CD14-positive monocyte (primary cell): Measurements from ENCODE around the gene KIF26A. TPM values are rescaled to one million over a fixed set of nuclear protein-coding genes. Genes with fewer than 3 reads are reported as not detected.

Experiments used
- DNase-seq, 3 donors: peaks; one replicate each; pipeline ENCODE4 v3.0.0-alpha.2; 2011 to 2022
- H2AFZ ChIP-seq: 2 replicates; pipeline ENCODE4 v1.6.0; 2012; ENCODE audit warnings: mild to moderate bottlenecking, low read depth, low read length, inconsistent platforms; ENCODE audit not compliant: insufficient read depth, poor library complexity, severe bottlenecking
- H3K27ac ChIP-seq, 2 donors: 1 replicate in 1 of 2; 2 replicates in 1 of 2; pipeline ENCODE4 v1.5.1; 2012 to 2013; ENCODE audit warnings: low read length in 2 of 2, control low read depth in 1 of 2, inconsistent platforms in 1 of 2, low read depth in 1 of 2, mild to moderate bottlenecking in 1 of 2
- H3K27me3 ChIP-seq, 2 donors: one replicate each; pipeline versions ENCODE4 v1.6.0 to v1.6.1; 2011 to 2013; ENCODE audit warnings: low read length in 2 of 2; ENCODE audit not compliant: control insufficient read depth in 2 of 2, insufficient read depth in 2 of 2
- H3K36me3 ChIP-seq, 2 donors: replicated peaks in 1 of 2; 1 replicate in 1 of 2; 2 replicates in 1 of 2; pipeline versions ENCODE4 v1.5.1 to v1.6.1; 2012 to 2013; ENCODE audit warnings: low read length in 2 of 2, control low read depth in 1 of 2, inconsistent platforms in 1 of 2, mild to moderate bottlenecking in 1 of 2; ENCODE audit not compliant: insufficient read depth in 2 of 2, control insufficient read depth in 1 of 2
- H3K4me1 ChIP-seq, 2 donors: 1 replicate in 1 of 2; 2 replicates in 1 of 2; pipeline versions ENCODE4 v1.5.1 to v1.6.1; 2012 to 2013; ENCODE audit warnings: low read length in 2 of 2, control low read depth in 1 of 2, inconsistent platforms in 1 of 2, mild to moderate bottlenecking in 1 of 2, moderate library complexity in 1 of 2; ENCODE audit not compliant: insufficient read depth in 2 of 2, control insufficient read depth in 1 of 2
- H3K4me2 ChIP-seq: replicated peaks from 2 replicates; pipeline ENCODE3; 2012; ENCODE audit warnings: low read length, moderate library complexity, mild to moderate bottlenecking; ENCODE audit not compliant: poor library complexity, severe bottlenecking; ENCODE audit errors: extremely low read depth
- H3K4me3 ChIP-seq, 3 experiments: fragments of 200-600 bp in 1 of 3; sonication (generic) in 1 of 3; replicated peaks in 1 of 3; 1 replicate in 2 of 3; 2 replicates in 1 of 3; pipeline ENCODE4 v1.5.1; 2011 to 2013; ENCODE audit warnings: low read length in 3 of 3, mild to moderate bottlenecking in 3 of 3, control low read depth in 2 of 3, low read depth in 2 of 3, inconsistent platforms in 1 of 3, moderate library complexity in 1 of 3
- H3K79me2 ChIP-seq: 2 replicates; pipeline ENCODE4 v1.6.0; 2012; ENCODE audit warnings: mild to moderate bottlenecking, control low read depth, inconsistent platforms, low read length, moderate library complexity; ENCODE audit not compliant: insufficient read depth
- H3K9ac ChIP-seq: 2 replicates; pipeline ENCODE4 v1.6.0; 2017; ENCODE audit warnings: low read length, mild to moderate bottlenecking; ENCODE audit not compliant: insufficient read depth, poor library complexity, severe bottlenecking
- H3K9me3 ChIP-seq, 2 donors: replicated peaks in 1 of 2; 1 replicate in 1 of 2; 2 replicates in 1 of 2; pipeline versions ENCODE4 v1.5.1 to v1.6.1; 2012 to 2013; ENCODE audit warnings: low read length in 2 of 2, control low read depth in 1 of 2; ENCODE audit not compliant: control insufficient read depth in 1 of 2, insufficient read depth in 1 of 2
- H4K20me1 ChIP-seq: 2 replicates; pipeline ENCODE4 v1.6.0; 2012; ENCODE audit warnings: mild to moderate bottlenecking, low read length, control low read depth, moderate library complexity; ENCODE audit not compliant: insufficient read depth
- H3K27ac Mint-ChIP-seq, 7 donors: one replicate each; pipeline ENCODE4 v1.8.0; 2020; ENCODE audit warnings: mild to moderate bottlenecking in 7 of 7, mixed read lengths in 7 of 7, moderate library complexity in 6 of 7, inconsistent platforms in 2 of 7
- H3K27me3 Mint-ChIP-seq, 3 donors: one replicate each; pipeline ENCODE4 v1.8.0; 2021 to 2022; ENCODE audit warnings: low read depth in 3 of 3, mild to moderate bottlenecking in 3 of 3, mixed read lengths in 3 of 3, moderate library complexity in 3 of 3, inconsistent platforms in 1 of 3
- H3K36me3 Mint-ChIP-seq, 2 donors: one replicate each; pipeline ENCODE4 v1.8.0; 2020; ENCODE audit warnings: mixed read lengths in 2 of 2, inconsistent platforms in 1 of 2, mild to moderate bottlenecking in 1 of 2
- H3K4me1 Mint-ChIP-seq: one replicate; pipeline ENCODE4 v1.8.0; 2020; ENCODE audit warnings: mild to moderate bottlenecking, mixed read lengths
- H3K4me3 Mint-ChIP-seq, 2 donors: one replicate each; pipeline ENCODE4 v1.8.0; 2020; ENCODE audit warnings: mild to moderate bottlenecking in 2 of 2, mixed read lengths in 2 of 2, moderate library complexity in 1 of 2
- H3K9me3 Mint-ChIP-seq, 7 donors: one replicate each; pipeline ENCODE4 v1.8.0; 2020 to 2022; ENCODE audit warnings: mixed read lengths in 7 of 7, mild to moderate bottlenecking in 6 of 7, moderate library complexity in 6 of 7, inconsistent platforms in 2 of 7
- WGBS: methylation state at CpG from one replicate; pipeline ENCODE4 v1.1.5; 2013; ENCODE audit warnings: missing lambda C conversion rate; ENCODE audit not compliant: insufficient coverage; 5-methylcytosine and 5-hydroxymethylcytosine counted together
- intact Hi-C, 2 donors: fragments of 100-400 bp; cut with micrococcal nuclease; formaldehyde crosslinking; loops; one replicate each; pipeline versions ENCODE4 v1.15.0 to v1.15.1; 2023
- polyA plus RNA-seq, 3 donors: library from polyadenylated mRNA; depleted of rRNA in 1 of 3; unstranded in 2 of 3; stranded (reverse) in 1 of 3; fragments of 300-500 nt in 2 of 3; fragments of >200 nt in 1 of 3; fragmentation: Illumina TruSeq in 2 of 3; gene quantifications; 1 replicate in 2 of 3; 2 replicates in 1 of 3; pipeline ENCODE4 v1.2.3, GENCODE V29; 2012 to 2021
- TF ChIP-seq, protein P1 (sequence below): fragments of 200-600 bp; IDR thresholded peaks from one replicate; pipeline ENCODE4 v1.8.0; 2022; ENCODE audit warnings: antibody characterized with exemption, mild to moderate bottlenecking

Gene KIF26A
- polyA plus RNA-seq, 3 donors, result not detected

DNA sequence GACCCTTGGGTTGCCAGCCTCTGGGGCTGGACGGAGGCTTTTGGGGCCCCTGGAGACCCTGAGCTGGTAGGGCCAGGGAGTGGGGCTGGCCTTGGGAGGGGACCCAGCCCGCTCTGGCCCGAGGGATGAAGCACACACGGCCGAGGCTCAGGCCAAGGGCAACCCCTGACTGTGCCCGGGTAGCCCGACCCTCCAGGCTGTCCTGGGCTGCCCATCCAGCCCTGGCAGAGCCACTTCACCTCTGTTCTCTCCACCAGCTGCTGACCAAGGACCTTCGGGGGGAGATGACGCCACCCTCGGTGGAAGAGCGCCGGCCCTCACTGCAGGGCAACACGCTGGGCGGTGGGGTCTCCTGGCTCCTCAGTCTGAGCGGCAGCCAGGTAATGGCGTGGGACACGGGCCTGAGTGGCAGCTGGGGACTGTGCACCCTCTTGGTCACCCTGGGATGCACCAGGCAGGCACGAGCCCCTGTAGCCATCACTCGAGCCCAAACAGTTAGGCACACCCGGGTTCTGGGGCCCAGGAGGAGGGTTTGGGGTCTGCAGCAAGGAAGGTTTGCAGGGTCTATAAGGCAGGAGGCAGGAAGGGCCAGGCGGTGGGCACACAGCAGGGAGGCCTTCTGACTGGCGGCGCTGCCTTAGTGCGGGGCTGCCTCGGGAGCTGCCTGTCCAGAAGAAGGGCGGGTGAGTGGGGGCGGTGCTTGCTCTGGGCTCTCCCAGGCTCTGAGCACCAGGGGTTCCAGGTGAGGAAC, 33.1 kb upstream of the KIF26A start:
- intact Hi-C loops, result no loop called here
- Mint-ChIP-seq H3K4me1 (no peaks in the 10 kb centered on the region), H3K9me3 (no peaks in the 10 kb centered on the region), H3K27me3 (peaks cover 0 to 5% (median 0%) of the 10 kb centered on the region in 3 donors), H3K27ac (no peak overlapping the region), H3K36me3 (no peaks in the 10 kb centered on the region), H3K4me3 (no peak overlapping the region)
- DNase-seq, result no peak
- H3K27me3 ChIP-seq, result no peaks in the 10 kb centered on the region
- H2AFZ ChIP-seq, result no peak overlapping the region
- H3K4me3 ChIP-seq, result no peak overlapping the region
- H3K9me3 ChIP-seq, result no peaks in the 10 kb centered on the region
- H3K9ac ChIP-seq, result no peak overlapping the region
- no peaks in the 10 kb centered on the region for H4K20me1 ChIP-seq
- no peaks in the 10 kb centered on the region for H3K4me1 ChIP-seq
- H3K79me2 ChIP-seq, result no peaks in the 10 kb centered on the region
- 86% methylated on average over 20 of the region's 27 CpGs for WGBS
- H3K4me2 ChIP-seq, result no peak overlapping the region
- H3K27ac ChIP-seq, result no peak overlapping the region
- TF ChIP-seq, protein P1, sequence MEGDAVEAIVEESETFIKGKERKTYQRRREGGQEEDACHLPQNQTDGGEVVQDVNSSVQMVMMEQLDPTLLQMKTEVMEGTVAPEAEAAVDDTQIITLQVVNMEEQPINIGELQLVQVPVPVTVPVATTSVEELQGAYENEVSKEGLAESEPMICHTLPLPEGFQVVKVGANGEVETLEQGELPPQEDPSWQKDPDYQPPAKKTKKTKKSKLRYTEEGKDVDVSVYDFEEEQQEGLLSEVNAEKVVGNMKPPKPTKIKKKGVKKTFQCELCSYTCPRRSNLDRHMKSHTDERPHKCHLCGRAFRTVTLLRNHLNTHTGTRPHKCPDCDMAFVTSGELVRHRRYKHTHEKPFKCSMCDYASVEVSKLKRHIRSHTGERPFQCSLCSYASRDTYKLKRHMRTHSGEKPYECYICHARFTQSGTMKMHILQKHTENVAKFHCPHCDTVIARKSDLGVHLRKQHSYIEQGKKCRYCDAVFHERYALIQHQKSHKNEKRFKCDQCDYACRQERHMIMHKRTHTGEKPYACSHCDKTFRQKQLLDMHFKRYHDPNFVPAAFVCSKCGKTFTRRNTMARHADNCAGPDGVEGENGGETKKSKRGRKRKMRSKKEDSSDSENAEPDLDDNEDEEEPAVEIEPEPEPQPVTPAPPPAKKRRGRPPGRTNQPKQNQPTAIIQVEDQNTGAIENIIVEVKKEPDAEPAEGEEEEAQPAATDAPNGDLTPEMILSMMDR, result no peak
- H3K36me3 ChIP-seq, result no peaks in the 10 kb centered on the region

GRCh38 chr14:104105822-104106470, 32.4 kb upstream of the KIF26A start:
- H3K36me3 ChIP-seq, result no peaks in the 10 kb centered on the region

More at GRCh38 chr14:104105822-104106470, 32.4 kb upstream of the KIF26A start:
- no peaks in the 10 kb centered on the region for H3K36me3 Mint-ChIP-seq
- no peak overlapping the region for H3K4me2 ChIP-seq
- no peak overlapping the region for H3K27ac Mint-ChIP-seq
- no peak overlapping the region for H2AFZ ChIP-seq
- WGBS, result 86% methylated on average over 17 of the region's 18 CpGs
- H3K27me3 ChIP-seq, result no peaks in the 10 kb centered on the region
- H3K4me3 Mint-ChIP-seq, result no peak overlapping the region
- no peak overlapping the region for H3K4me3 ChIP-seq
- H3K4me1 ChIP-seq, result no peaks in the 10 kb centered on the region
- H3K9me3 Mint-ChIP-seq, result no peaks in the 10 kb centered on the region
- peaks cover 0 to 5% (median 0%) of the 10 kb centered on the region in 3 donors for H3K27me3 Mint-ChIP-seq
- no peaks in the 10 kb centered on the region for H3K79me2 ChIP-seq
- no peaks in the 10 kb centered on the region for H3K9me3 ChIP-seq
- intact Hi-C loops, result no loop called here
- H3K27ac ChIP-seq, result no peak overlapping the region
- TF ChIP-seq, protein P1, result no peak
- no peaks in the 10 kb centered on the region for H3K4me1 Mint-ChIP-seq
- no peak overlapping the region for H3K9ac ChIP-seq
- DNase-seq, result no peak
- no peaks in the 10 kb centered on the region for H4K20me1 ChIP-seq
